ENCODE results near the gene CCDC12.

- TF ChIP-seq CTCF (IDR thresholded peaks at IDR 0.05) (no peak), POLR2A (IDR thresholded peaks at IDR 0.05) (no peak)
These were observed 47.2 kb downstream of the CCDC12 start for GRCh38 chr3:46929324-46929723.

Measured in uterus (tissue), 2 donors.